ENCODE measurements around the gene ATP1B4. TPM values are rescaled to one million over a fixed set of nuclear protein-coding genes. Genes with fewer than 3 reads are reported as not detected.

The ATP1B4 gene
- total RNA-seq, 1 experiment from 2014 or later, result not detected

DNA sequence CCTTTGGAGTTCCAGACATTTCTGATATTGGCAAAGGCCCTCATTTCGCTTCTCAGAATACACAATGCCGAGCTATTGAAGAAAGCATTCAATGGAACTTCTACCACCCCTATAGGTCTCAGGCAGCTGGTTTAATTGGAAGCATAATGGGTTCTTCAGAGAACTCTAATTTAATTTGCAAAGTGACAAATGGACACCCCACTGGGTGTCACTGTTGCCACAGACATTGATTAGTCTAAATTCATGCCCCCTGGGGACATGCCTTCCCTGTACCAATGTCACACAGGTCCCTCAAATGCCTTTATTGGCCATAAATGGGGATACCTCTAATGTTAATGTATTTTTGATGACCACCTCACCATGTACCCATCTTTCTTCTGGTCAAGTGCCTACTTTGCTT, 27.7 kb upstream of the ATP1B4 start:
- ATAC-seq, result no peak
- CTCF ChIA-PET, result no interaction called here
- H3K27me3 Mint-ChIP-seq (ENCODE audit: low read depth), result no peaks in the 10 kb centered on the region; the same call in 1 of the 2 replicates

DNA sequence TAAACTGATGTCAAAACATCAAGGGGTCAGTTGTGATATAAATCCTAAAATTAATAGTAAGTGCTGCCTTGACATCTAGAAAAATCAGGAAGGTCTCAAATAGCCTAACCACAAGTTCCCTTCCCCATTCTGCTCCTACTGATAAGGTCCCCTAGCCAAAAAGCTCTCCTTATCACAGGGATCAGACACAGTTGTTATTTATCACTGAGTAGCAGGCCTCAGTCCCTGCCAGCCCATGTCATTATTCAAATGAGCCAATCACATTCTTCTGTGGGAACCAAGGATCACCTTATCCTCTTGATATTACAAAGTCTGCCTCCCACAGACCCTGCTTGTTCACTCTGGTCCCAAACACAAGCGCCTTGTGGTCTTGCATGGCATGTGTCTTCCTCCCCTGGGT, 27.3 kb upstream of the ATP1B4 start:
- no peak for DNase-seq (ENCODE audit: low spot score)
- Mint-ChIP-seq H3K4me3 (no peak overlapping the region), H3K27me3 (ENCODE audit: low read depth) (no peaks in the 10 kb centered on the region; the same call in 1 of the 2 replicates), H3K27ac (no peak overlapping the region), H3K9me3 (peaks cover 38% of the 10 kb centered on the region), H3K4me1 (peaks cover 30% of the 10 kb centered on the region), H3K36me3 (peaks cover 27% of the 10 kb centered on the region)
- ATAC-seq, result no peak
- no peak for TF ChIP-seq ZNF121 (CRISPR knock-in tag; IDR thresholded peaks at IDR 0.05)
- TF ChIP-seq, protein P1, sequence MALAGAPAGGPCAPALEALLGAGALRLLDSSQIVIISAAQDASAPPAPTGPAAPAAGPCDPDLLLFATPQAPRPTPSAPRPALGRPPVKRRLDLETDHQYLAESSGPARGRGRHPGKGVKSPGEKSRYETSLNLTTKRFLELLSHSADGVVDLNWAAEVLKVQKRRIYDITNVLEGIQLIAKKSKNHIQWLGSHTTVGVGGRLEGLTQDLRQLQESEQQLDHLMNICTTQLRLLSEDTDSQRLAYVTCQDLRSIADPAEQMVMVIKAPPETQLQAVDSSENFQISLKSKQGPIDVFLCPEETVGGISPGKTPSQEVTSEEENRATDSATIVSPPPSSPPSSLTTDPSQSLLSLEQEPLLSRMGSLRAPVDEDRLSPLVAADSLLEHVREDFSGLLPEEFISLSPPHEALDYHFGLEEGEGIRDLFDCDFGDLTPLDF (CRISPR knock-in tag; IDR thresholded peaks at IDR 0.05), result no peak
- no peak for TF ChIP-seq MYBL2 (CRISPR knock-in tag; IDR thresholded peaks at IDR 0.05)
- POLR2A ChIA-PET, result no interaction called here
- CTCF ChIA-PET, result no interaction called here

More for the DNA sequence above, 27.7 kb upstream of the ATP1B4 start:
- Mint-ChIP-seq H3K36me3 (peaks cover 24% of the 10 kb centered on the region), H3K9me3 (peaks cover 34% of the 10 kb centered on the region), H3K4me1 (peaks cover 30% of the 10 kb centered on the region), H3K27ac (no peak overlapping the region), H3K4me3 (no peak overlapping the region)
- POLR2A ChIA-PET, result no interaction called here
- no peak for DNase-seq (ENCODE audit: low spot score)
- TF ChIP-seq ZNF317 (CRISPR knock-in tag; IDR thresholded peaks at IDR 0.05; ENCODE audit: borderline replicate concordance, low read depth), result no peak
- TF ChIP-seq, protein P2, sequence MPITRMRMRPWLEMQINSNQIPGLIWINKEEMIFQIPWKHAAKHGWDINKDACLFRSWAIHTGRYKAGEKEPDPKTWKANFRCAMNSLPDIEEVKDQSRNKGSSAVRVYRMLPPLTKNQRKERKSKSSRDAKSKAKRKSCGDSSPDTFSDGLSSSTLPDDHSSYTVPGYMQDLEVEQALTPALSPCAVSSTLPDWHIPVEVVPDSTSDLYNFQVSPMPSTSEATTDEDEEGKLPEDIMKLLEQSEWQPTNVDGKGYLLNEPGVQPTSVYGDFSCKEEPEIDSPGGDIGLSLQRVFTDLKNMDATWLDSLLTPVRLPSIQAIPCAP (CRISPR knock-in tag; IDR thresholded peaks at IDR 0.05), result no peak
- TF ChIP-seq, protein P3, sequence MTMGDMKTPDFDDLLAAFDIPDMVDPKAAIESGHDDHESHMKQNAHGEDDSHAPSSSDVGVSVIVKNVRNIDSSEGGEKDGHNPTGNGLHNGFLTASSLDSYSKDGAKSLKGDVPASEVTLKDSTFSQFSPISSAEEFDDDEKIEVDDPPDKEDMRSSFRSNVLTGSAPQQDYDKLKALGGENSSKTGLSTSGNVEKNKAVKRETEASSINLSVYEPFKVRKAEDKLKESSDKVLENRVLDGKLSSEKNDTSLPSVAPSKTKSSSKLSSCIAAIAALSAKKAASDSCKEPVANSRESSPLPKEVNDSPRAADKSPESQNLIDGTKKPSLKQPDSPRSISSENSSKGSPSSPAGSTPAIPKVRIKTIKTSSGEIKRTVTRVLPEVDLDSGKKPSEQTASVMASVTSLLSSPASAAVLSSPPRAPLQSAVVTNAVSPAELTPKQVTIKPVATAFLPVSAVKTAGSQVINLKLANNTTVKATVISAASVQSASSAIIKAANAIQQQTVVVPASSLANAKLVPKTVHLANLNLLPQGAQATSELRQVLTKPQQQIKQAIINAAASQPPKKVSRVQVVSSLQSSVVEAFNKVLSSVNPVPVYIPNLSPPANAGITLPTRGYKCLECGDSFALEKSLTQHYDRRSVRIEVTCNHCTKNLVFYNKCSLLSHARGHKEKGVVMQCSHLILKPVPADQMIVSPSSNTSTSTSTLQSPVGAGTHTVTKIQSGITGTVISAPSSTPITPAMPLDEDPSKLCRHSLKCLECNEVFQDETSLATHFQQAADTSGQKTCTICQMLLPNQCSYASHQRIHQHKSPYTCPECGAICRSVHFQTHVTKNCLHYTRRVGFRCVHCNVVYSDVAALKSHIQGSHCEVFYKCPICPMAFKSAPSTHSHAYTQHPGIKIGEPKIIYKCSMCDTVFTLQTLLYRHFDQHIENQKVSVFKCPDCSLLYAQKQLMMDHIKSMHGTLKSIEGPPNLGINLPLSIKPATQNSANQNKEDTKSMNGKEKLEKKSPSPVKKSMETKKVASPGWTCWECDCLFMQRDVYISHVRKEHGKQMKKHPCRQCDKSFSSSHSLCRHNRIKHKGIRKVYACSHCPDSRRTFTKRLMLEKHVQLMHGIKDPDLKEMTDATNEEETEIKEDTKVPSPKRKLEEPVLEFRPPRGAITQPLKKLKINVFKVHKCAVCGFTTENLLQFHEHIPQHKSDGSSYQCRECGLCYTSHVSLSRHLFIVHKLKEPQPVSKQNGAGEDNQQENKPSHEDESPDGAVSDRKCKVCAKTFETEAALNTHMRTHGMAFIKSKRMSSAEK (CRISPR knock-in tag; IDR thresholded peaks at IDR 0.05; ENCODE audit: borderline replicate concordance), result no peak
- no peak for TF ChIP-seq NR1H2 (CRISPR knock-in tag; IDR thresholded peaks at IDR 0.05)
- TF ChIP-seq, protein P4, sequence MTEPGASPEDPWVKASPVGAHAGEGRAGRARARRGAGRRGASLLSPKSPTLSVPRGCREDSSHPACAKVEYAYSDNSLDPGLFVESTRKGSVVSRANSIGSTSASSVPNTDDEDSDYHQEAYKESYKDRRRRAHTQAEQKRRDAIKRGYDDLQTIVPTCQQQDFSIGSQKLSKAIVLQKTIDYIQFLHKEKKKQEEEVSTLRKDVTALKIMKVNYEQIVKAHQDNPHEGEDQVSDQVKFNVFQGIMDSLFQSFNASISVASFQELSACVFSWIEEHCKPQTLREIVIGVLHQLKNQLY (CRISPR knock-in tag; IDR thresholded peaks at IDR 0.05), result no peak
- TF ChIP-seq MYBL2 (CRISPR knock-in tag; IDR thresholded peaks at IDR 0.05), result no peak
- no peak for TF ChIP-seq FOXP1 (CRISPR knock-in tag; IDR thresholded peaks at IDR 0.05; ENCODE audit: borderline replicate concordance)
- TF ChIP-seq, protein P5, sequence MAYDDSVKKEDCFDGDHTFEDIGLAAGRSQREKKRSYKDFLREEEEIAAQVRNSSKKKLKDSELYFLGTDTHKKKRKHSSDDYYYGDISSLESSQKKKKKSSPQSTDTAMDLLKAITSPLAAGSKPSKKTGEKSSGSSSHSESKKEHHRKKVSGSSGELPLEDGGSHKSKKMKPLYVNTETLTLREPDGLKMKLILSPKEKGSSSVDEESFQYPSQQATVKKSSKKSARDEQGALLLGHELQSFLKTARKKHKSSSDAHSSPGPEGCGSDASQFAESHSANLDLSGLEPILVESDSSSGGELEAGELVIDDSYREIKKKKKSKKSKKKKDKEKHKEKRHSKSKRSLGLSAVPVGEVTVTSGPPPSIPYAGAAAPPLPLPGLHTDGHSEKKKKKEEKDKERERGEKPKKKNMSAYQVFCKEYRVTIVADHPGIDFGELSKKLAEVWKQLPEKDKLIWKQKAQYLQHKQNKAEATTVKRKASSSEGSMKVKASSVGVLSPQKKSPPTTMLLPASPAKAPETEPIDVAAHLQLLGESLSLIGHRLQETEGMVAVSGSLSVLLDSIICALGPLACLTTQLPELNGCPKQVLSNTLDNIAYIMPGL (CRISPR knock-in tag; IDR thresholded peaks at IDR 0.05), result no peak
- no peak for TF ChIP-seq ZNF138 (CRISPR knock-in tag; conservative IDR thresholded peaks at IDR 0.05)
- no peak for TF ChIP-seq NR3C1 (CRISPR knock-in tag; conservative IDR thresholded peaks at IDR 0.05; ENCODE audit: low read depth)
- no peak for TF ChIP-seq MXD4 (CRISPR knock-in tag; IDR thresholded peaks at IDR 0.05; ENCODE audit: borderline replicate concordance)

DNA sequence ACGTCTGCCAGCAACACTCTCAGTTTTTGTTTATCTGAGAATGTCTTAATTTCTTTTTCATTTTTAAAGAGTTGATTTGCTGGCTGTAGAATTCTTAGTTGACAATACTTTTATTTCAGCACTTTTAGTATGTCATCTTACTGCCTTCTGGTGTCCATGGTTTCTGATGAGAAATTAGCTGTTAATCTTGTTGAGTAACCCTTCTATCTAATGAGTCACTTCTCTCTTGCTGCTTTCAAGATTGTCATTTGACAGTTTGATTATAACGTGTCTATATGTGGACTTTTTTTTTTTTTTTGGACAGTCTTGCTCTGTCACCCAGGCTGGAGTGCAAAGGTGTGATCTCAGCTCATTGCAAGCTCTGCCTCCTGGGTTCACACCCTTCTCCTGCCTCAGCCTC, 26.6 kb upstream of the ATP1B4 start:
- peaks cover 27% of the 10 kb centered on the region for H3K36me3 Mint-ChIP-seq
- H3K4me3 Mint-ChIP-seq, result no peak overlapping the region
- peaks cover 38% of the 10 kb centered on the region for H3K9me3 Mint-ChIP-seq
- TF ChIP-seq, protein P6, sequence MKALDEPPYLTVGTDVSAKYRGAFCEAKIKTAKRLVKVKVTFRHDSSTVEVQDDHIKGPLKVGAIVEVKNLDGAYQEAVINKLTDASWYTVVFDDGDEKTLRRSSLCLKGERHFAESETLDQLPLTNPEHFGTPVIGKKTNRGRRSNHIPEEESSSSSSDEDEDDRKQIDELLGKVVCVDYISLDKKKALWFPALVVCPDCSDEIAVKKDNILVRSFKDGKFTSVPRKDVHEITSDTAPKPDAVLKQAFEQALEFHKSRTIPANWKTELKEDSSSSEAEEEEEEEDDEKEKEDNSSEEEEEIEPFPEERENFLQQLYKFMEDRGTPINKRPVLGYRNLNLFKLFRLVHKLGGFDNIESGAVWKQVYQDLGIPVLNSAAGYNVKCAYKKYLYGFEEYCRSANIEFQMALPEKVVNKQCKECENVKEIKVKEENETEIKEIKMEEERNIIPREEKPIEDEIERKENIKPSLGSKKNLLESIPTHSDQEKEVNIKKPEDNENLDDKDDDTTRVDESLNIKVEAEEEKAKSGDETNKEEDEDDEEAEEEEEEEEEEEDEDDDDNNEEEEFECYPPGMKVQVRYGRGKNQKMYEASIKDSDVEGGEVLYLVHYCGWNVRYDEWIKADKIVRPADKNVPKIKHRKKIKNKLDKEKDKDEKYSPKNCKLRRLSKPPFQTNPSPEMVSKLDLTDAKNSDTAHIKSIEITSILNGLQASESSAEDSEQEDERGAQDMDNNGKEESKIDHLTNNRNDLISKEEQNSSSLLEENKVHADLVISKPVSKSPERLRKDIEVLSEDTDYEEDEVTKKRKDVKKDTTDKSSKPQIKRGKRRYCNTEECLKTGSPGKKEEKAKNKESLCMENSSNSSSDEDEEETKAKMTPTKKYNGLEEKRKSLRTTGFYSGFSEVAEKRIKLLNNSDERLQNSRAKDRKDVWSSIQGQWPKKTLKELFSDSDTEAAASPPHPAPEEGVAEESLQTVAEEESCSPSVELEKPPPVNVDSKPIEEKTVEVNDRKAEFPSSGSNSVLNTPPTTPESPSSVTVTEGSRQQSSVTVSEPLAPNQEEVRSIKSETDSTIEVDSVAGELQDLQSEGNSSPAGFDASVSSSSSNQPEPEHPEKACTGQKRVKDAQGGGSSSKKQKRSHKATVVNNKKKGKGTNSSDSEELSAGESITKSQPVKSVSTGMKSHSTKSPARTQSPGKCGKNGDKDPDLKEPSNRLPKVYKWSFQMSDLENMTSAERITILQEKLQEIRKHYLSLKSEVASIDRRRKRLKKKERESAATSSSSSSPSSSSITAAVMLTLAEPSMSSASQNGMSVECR (CRISPR knock-in tag; IDR thresholded peaks at IDR 0.05; ENCODE audit: borderline replicate concordance), result no peak
- no peak for TF ChIP-seq ZNF317 (CRISPR knock-in tag; IDR thresholded peaks at IDR 0.05; ENCODE audit: borderline replicate concordance, low read depth)
- TF ChIP-seq, protein P4 (CRISPR knock-in tag; IDR thresholded peaks at IDR 0.05), result no peak
- no peak for TF ChIP-seq KAT7 (CRISPR knock-in tag; IDR thresholded peaks at IDR 0.05; ENCODE audit: borderline replicate concordance)
- no peaks in the 10 kb centered on the region; the same call in 1 of the 2 replicates for H3K27me3 Mint-ChIP-seq (ENCODE audit: low read depth)
- H3K27ac Mint-ChIP-seq, result no peak overlapping the region
- H3K4me1 Mint-ChIP-seq, result peaks cover 30% of the 10 kb centered on the region
- no peak for DNase-seq (ENCODE audit: low spot score)
- POLR2A ChIA-PET, result no interaction called here
- CTCF ChIA-PET, result no interaction called here
- no peak for ATAC-seq

Measured in WTC11 (cell line).